H9 (cell line): ENCODE results near the gene FHIT. TPM values are rescaled to one million over a fixed set of nuclear protein-coding genes. Genes with fewer than 3 reads are reported as not detected.

Experiments
- DNase-seq: peaks from one replicate; pipeline ENCODE4 v3.0.0-alpha.2; 2017
- H2AFZ ChIP-seq: one replicate; pipeline ENCODE4 v1.6.1; 2013; ENCODE audit warnings: mild to moderate bottlenecking, low read length, control low read depth, moderate library complexity
- H2AK5ac ChIP-seq: 2 replicates; pipeline ENCODE4 v1.6.1; 2013; ENCODE audit warnings: low read length, control low read depth, mixed read lengths; ENCODE audit not compliant: insufficient read length
- H2BK120ac ChIP-seq: one replicate; pipeline ENCODE4 v1.6.1; 2013; ENCODE audit warnings: low read depth, mild to moderate bottlenecking, low read length, control low read depth, inconsistent platforms; ENCODE audit not compliant: poor library complexity, severe bottlenecking
- H2BK12ac ChIP-seq: 2 replicates; pipeline ENCODE4 v1.6.1; 2013; ENCODE audit warnings: low read length, control low read depth, mixed read lengths, low read depth; ENCODE audit not compliant: insufficient read length
- H2BK15ac ChIP-seq: 2 replicates; pipeline ENCODE4 v1.6.1; 2013; ENCODE audit warnings: low read depth, low read length, control low read depth
- H2BK20ac ChIP-seq: one replicate; pipeline ENCODE4 v1.6.1; 2013; ENCODE audit warnings: low read depth, mild to moderate bottlenecking, low read length, control low read depth, inconsistent platforms; ENCODE audit not compliant: poor library complexity, severe bottlenecking
- H2BK5ac ChIP-seq: 2 replicates; pipeline ENCODE4 v1.6.1; 2013; ENCODE audit warnings: low read length, control low read depth, mixed read lengths; ENCODE audit not compliant: insufficient read length
- H3K14ac ChIP-seq: 2 replicates; pipeline ENCODE4 v1.6.1; 2013; ENCODE audit warnings: low read length, control low read depth; ENCODE audit not compliant: insufficient read depth
- H3K18ac ChIP-seq: 2 replicates; pipeline ENCODE4 v1.6.1; 2013; ENCODE audit warnings: low read depth, mild to moderate bottlenecking, mixed read lengths, low read length, control low read depth; ENCODE audit not compliant: insufficient read length
- H3K23ac ChIP-seq: 2 replicates; pipeline ENCODE4 v1.6.1; 2013; ENCODE audit warnings: low read length, control low read depth, mixed read lengths, low read depth; ENCODE audit not compliant: insufficient read length
- H3K23me2 ChIP-seq: 2 replicates; pipeline ENCODE4 v1.6.1; 2013; ENCODE audit warnings: low read depth, mild to moderate bottlenecking, mixed read lengths, low read length, control low read depth; ENCODE audit not compliant: insufficient read length, poor library complexity, severe bottlenecking
- H3K27ac ChIP-seq: 2 replicates; pipeline ENCODE4 v1.5.1; 2013; ENCODE audit warnings: low read length, control low read depth, mixed read lengths, low read depth; ENCODE audit not compliant: insufficient read length
- H3K27me3 ChIP-seq: 2 replicates; pipeline ENCODE4 v1.6.1; 2013; ENCODE audit warnings: low read length, control low read depth, inconsistent platforms; ENCODE audit not compliant: insufficient read depth
- H3K4ac ChIP-seq: 2 replicates; pipeline ENCODE4 v1.6.1; 2013; ENCODE audit warnings: low read depth, mild to moderate bottlenecking, control low read depth, inconsistent platforms, low read length, moderate library complexity
- H3K4me1 ChIP-seq: 2 replicates; pipeline ENCODE4 v1.6.1; 2013; ENCODE audit warnings: low read length, control low read depth, inconsistent platforms; ENCODE audit not compliant: insufficient read depth
- H3K4me2 ChIP-seq: 2 replicates; pipeline ENCODE4 v1.6.1; 2013; ENCODE audit warnings: low read length, control low read depth, mixed read lengths; ENCODE audit not compliant: insufficient read length, insufficient read depth
- H3K56ac ChIP-seq: 2 replicates; pipeline ENCODE4 v1.6.1; 2013; ENCODE audit warnings: low read depth, mild to moderate bottlenecking, mixed read lengths, low read length, control low read depth; ENCODE audit not compliant: insufficient read length
- H3K79me1 ChIP-seq: 2 replicates; pipeline ENCODE4 v1.6.1; 2013; ENCODE audit warnings: low read depth, mild to moderate bottlenecking, moderate library complexity, low read length, control low read depth, inconsistent platforms; ENCODE audit not compliant: insufficient read depth, poor library complexity, severe bottlenecking
- H3K79me2 ChIP-seq: 2 replicates; pipeline ENCODE4 v1.6.1; 2013; ENCODE audit warnings: low read length, control low read depth, inconsistent platforms; ENCODE audit not compliant: insufficient read depth
- H3K9ac ChIP-seq: 2 replicates; pipeline ENCODE4 v1.6.1; 2013; ENCODE audit warnings: low read length, control low read depth, mixed read lengths; ENCODE audit not compliant: insufficient read length; ENCODE audit errors: extremely low read depth
- H3K9me3 ChIP-seq: one replicate; pipeline ENCODE4 v1.6.1; 2013; ENCODE audit warnings: low read depth, low read length, inconsistent platforms; ENCODE audit not compliant: control insufficient read depth
- H3T11ph ChIP-seq: one replicate; pipeline ENCODE4 v1.6.1; 2013; ENCODE audit warnings: mild to moderate bottlenecking, low read length, control low read depth, inconsistent platforms
- H4K20me1 ChIP-seq: one replicate; pipeline ENCODE4 v1.6.1; 2013; ENCODE audit not compliant: control insufficient read depth, insufficient read length, insufficient read depth
- H4K5ac ChIP-seq: 2 replicates; pipeline ENCODE4 v1.6.1; 2013; ENCODE audit warnings: low read depth, mild to moderate bottlenecking, mixed read lengths, low read length, control low read depth; ENCODE audit not compliant: insufficient read length
- H4K8ac ChIP-seq: replicated peaks from 2 replicates; pipeline ENCODE4 v1.6.1; 2013; ENCODE audit warnings: low read length, control low read depth, mixed read lengths, low read depth; ENCODE audit not compliant: insufficient read length
- H4K91ac ChIP-seq: 2 replicates; pipeline ENCODE4 v1.6.1; 2013; ENCODE audit warnings: low read depth, mild to moderate bottlenecking, moderate library complexity, mixed read lengths, low read length, control low read depth; ENCODE audit not compliant: insufficient read length
- H3K27ac Mint-ChIP-seq, 3 experiments: 2 replicates in 2 of 3; 3 replicates in 1 of 3; pipeline ENCODE4 v1.8.0; 2020 to 2021; ENCODE audit warnings: mixed read lengths in 3 of 3, mild to moderate bottlenecking in 1 of 3, moderate library complexity in 1 of 3
- H3K27me3 Mint-ChIP-seq: 2 replicates; pipeline ENCODE4 v1.8.0; 2021; ENCODE audit warnings: low read depth, mild to moderate bottlenecking, moderate library complexity, mixed read lengths
- H3K36me3 Mint-ChIP-seq, 3 experiments: 2 replicates in 2 of 3; 3 replicates in 1 of 3; pipeline ENCODE4 v1.8.0; 2020 to 2021; ENCODE audit warnings: low read depth in 3 of 3, mixed read lengths in 3 of 3; ENCODE audit not compliant: insufficient read depth in 1 of 3
- H3K4me1 Mint-ChIP-seq, 2 experiments: 2 replicates each; pipeline ENCODE4 v1.8.0; 2020; ENCODE audit warnings: mixed read lengths in 2 of 2
- H3K4me3 Mint-ChIP-seq, 2 experiments: 2 replicates in 1 of 2; 3 replicates in 1 of 2; pipeline ENCODE4 v1.8.0; 2020 to 2021; ENCODE audit warnings: mild to moderate bottlenecking in 2 of 2, mixed read lengths in 2 of 2, moderate library complexity in 1 of 2
- H3K9me3 Mint-ChIP-seq, 2 experiments: 2 replicates in 1 of 2; 3 replicates in 1 of 2; pipeline ENCODE4 v1.8.0; 2020; ENCODE audit warnings: mild to moderate bottlenecking in 2 of 2, mixed read lengths in 2 of 2, moderate library complexity in 1 of 2
- CTCF ChIP-seq: fragments of 200-600 bp; sonication (generic); conservative IDR thresholded peaks from 3 replicates; pipeline ENCODE4 v1.8.0; 2021; ENCODE audit warnings: antibody characterized with exemption, mild to moderate bottlenecking
- WGBS: extraction: QIAGEN DNeasy Blood & Tissue Kit; methylation state at CpG from one replicate; pipeline ENCODE4 v1.1.7; 2013; ENCODE audit warnings: missing lambda C conversion rate, low lambda C conversion rate, mixed read lengths; ENCODE audit not compliant: insufficient read length; ENCODE audit errors: extremely low coverage; 5-methylcytosine and 5-hydroxymethylcytosine counted together
- total RNA-seq: library from RNA; stranded (reverse); gene quantifications from 2 replicates; pipeline ENCODE4 v1.2.1, GENCODE V29; 2021

The FHIT gene
- total RNA-seq, 1 experiment from 2014 or later: 3.0 TPM

- Histone ChIP-seq H3K14ac (no peak overlapping the region), H3K18ac (no peak overlapping the region), H4K8ac (no peak overlapping the region), H3K79me2 (no peaks in the 10 kb centered on the region), H2AFZ (no peak overlapping the region), H3K23ac (no peak overlapping the region), H3K9me3 (no peaks in the 10 kb centered on the region), H4K5ac (no peak overlapping the region), H2BK5ac (no peak overlapping the region), H2AK5ac (no peak overlapping the region), H3K56ac (no peak overlapping the region), H4K91ac (no peak overlapping the region), H2BK12ac (no peak overlapping the region), H3K4me1 (peaks cover 4% of the 10 kb centered on the region; the same call in 1 of the 2 replicates), H2BK20ac (no peak overlapping the region), H2BK120ac (no peak overlapping the region), H3K79me1 (no peaks in the 10 kb centered on the region), H3K9ac (no peak overlapping the region), H3K4me2 (no peak overlapping the region), H3T11ph (no peak overlapping the region), H3K27me3 (no peaks in the 10 kb centered on the region), H4K20me1 (no peaks in the 10 kb centered on the region), H3K23me2 (no peaks in the 10 kb centered on the region), H3K4ac (no peak overlapping the region), H3K27ac (no peak overlapping the region), H2BK15ac (no peak overlapping the region)
- peak overlapping the region in 1 of 3 experiments; percentile 41; a peak in 1 of 7 replicates for H3K27ac Mint-ChIP-seq
- H3K27me3 Mint-ChIP-seq: no peaks in the 10 kb centered on the region
- no peaks in the 10 kb centered on the region; a peak in 1 of 5 replicates for H3K9me3 Mint-ChIP-seq
- DNase-seq: no peak
- no peak for TF ChIP-seq CTCF
- no peaks in the 10 kb centered on the region for H3K36me3 Mint-ChIP-seq
- peaks cover 5% of the 10 kb centered on the region in 2 experiments for H3K4me1 Mint-ChIP-seq
- WGBS: no CpG with 5 or more reads among the region's 2 CpGs
- no peak overlapping the region for H3K4me3 Mint-ChIP-seq
Measured at GRCh38 chr3:60216462-60217075, 1034.7 kb downstream of the FHIT start.
